WTC11 (cell line): ENCODE measurements around the gene AMN.

Experiments used
- RELA ChIP-seq: sonication (generic); formaldehyde crosslinking; IDR thresholded peaks from 2 replicates; pipeline ENCODE4 v1.8.1; 2022; ENCODE audit warnings: missing genetic modification reagents, mild to moderate bottlenecking, borderline replicate concordance
- TP53 ChIP-seq: sonication (generic); formaldehyde crosslinking; IDR thresholded peaks from 2 replicates; pipeline ENCODE4 v1.8.1; 2023; ENCODE audit warnings: mild to moderate bottlenecking, missing genetic modification reagents
- ZNF317 ChIP-seq: sonication (generic); formaldehyde crosslinking; IDR thresholded peaks from 2 replicates; pipeline ENCODE4 v1.8.1; 2023; ENCODE audit warnings: low read depth, mild to moderate bottlenecking, moderate library complexity, missing genetic modification reagents, borderline replicate concordance
- ZNF423 ChIP-seq: fragments of 250-450 bp; sonication (Bioruptor Pico); IDR thresholded peaks from 2 replicates; pipeline ENCODE4 v2.1.2; 2022; ENCODE audit warnings: mild to moderate bottlenecking, moderate library complexity
- TF ChIP-seq, protein P1 (sequence below): fragments of 200-600 bp; IDR thresholded peaks from 2 replicates; pipeline ENCODE4 v1.8.0; 2022; ENCODE audit warnings: antibody characterized with exemption
- TF ChIP-seq, protein P2 (sequence below): fragments of 250-450 bp; sonication (Bioruptor Pico); IDR thresholded peaks from 2 replicates; pipeline ENCODE4 v1.9.0; 2021; ENCODE audit warnings: mild to moderate bottlenecking, borderline replicate concordance
- TF ChIP-seq, protein P3 (sequence below): sonication (generic); formaldehyde crosslinking; IDR thresholded peaks from 2 replicates; pipeline ENCODE4 v1.8.0; 2022; ENCODE audit warnings: mild to moderate bottlenecking, missing genetic modification reagents
- TF ChIP-seq, protein P4 (sequence below): sonication (generic); formaldehyde crosslinking; IDR thresholded peaks from 2 replicates; pipeline ENCODE4 v1.8.0; 2022; ENCODE audit warnings: mild to moderate bottlenecking, missing genetic modification reagents
- TF ChIP-seq, protein P5 (sequence below): sonication (generic); formaldehyde crosslinking; IDR thresholded peaks from 2 replicates; pipeline ENCODE4 v1.8.1; 2023; ENCODE audit warnings: mild to moderate bottlenecking, missing genetic modification reagents, moderate library complexity

DNA sequence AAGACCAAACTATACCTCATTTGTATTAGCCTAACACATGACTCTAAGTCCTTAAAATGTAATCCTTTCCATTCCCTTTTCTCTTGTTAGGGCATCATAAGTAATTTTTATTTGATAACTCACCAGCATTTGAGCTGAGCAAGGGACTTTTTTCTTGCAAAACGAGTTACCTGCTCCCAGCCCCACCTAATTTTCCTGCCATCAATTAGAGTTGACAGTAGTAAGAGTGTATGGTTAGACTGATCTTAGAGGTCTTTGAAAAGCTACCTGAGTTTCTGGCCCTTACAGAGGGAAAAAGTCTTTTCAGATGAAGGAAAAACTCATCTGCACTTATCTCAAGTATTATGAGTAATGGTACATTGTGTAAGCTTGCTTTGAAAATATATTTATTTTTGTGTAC, 33.7 kb upstream of the AMN start:
- TF ChIP-seq, protein P1, sequence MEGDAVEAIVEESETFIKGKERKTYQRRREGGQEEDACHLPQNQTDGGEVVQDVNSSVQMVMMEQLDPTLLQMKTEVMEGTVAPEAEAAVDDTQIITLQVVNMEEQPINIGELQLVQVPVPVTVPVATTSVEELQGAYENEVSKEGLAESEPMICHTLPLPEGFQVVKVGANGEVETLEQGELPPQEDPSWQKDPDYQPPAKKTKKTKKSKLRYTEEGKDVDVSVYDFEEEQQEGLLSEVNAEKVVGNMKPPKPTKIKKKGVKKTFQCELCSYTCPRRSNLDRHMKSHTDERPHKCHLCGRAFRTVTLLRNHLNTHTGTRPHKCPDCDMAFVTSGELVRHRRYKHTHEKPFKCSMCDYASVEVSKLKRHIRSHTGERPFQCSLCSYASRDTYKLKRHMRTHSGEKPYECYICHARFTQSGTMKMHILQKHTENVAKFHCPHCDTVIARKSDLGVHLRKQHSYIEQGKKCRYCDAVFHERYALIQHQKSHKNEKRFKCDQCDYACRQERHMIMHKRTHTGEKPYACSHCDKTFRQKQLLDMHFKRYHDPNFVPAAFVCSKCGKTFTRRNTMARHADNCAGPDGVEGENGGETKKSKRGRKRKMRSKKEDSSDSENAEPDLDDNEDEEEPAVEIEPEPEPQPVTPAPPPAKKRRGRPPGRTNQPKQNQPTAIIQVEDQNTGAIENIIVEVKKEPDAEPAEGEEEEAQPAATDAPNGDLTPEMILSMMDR: no peak
- TF ChIP-seq TP53: no peak
- TF ChIP-seq, protein P2, sequence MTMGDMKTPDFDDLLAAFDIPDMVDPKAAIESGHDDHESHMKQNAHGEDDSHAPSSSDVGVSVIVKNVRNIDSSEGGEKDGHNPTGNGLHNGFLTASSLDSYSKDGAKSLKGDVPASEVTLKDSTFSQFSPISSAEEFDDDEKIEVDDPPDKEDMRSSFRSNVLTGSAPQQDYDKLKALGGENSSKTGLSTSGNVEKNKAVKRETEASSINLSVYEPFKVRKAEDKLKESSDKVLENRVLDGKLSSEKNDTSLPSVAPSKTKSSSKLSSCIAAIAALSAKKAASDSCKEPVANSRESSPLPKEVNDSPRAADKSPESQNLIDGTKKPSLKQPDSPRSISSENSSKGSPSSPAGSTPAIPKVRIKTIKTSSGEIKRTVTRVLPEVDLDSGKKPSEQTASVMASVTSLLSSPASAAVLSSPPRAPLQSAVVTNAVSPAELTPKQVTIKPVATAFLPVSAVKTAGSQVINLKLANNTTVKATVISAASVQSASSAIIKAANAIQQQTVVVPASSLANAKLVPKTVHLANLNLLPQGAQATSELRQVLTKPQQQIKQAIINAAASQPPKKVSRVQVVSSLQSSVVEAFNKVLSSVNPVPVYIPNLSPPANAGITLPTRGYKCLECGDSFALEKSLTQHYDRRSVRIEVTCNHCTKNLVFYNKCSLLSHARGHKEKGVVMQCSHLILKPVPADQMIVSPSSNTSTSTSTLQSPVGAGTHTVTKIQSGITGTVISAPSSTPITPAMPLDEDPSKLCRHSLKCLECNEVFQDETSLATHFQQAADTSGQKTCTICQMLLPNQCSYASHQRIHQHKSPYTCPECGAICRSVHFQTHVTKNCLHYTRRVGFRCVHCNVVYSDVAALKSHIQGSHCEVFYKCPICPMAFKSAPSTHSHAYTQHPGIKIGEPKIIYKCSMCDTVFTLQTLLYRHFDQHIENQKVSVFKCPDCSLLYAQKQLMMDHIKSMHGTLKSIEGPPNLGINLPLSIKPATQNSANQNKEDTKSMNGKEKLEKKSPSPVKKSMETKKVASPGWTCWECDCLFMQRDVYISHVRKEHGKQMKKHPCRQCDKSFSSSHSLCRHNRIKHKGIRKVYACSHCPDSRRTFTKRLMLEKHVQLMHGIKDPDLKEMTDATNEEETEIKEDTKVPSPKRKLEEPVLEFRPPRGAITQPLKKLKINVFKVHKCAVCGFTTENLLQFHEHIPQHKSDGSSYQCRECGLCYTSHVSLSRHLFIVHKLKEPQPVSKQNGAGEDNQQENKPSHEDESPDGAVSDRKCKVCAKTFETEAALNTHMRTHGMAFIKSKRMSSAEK: no peak
- TF ChIP-seq, protein P3, sequence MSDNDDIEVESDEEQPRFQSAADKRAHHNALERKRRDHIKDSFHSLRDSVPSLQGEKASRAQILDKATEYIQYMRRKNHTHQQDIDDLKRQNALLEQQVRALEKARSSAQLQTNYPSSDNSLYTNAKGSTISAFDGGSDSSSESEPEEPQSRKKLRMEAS: no peak
- no peak for TF ChIP-seq ZNF423 (CRISPR knock-in tag)
- TF ChIP-seq ZNF317 (CRISPR knock-in tag): no peak
- TF ChIP-seq, protein P4, sequence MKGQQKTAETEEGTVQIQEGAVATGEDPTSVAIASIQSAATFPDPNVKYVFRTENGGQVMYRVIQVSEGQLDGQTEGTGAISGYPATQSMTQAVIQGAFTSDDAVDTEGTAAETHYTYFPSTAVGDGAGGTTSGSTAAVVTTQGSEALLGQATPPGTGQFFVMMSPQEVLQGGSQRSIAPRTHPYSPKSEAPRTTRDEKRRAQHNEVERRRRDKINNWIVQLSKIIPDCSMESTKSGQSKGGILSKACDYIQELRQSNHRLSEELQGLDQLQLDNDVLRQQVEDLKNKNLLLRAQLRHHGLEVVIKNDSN (CRISPR knock-in tag): no peak
- TF ChIP-seq, protein P5, sequence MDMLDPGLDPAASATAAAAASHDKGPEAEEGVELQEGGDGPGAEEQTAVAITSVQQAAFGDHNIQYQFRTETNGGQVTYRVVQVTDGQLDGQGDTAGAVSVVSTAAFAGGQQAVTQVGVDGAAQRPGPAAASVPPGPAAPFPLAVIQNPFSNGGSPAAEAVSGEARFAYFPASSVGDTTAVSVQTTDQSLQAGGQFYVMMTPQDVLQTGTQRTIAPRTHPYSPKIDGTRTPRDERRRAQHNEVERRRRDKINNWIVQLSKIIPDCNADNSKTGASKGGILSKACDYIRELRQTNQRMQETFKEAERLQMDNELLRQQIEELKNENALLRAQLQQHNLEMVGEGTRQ (CRISPR knock-in tag): no peak
- TF ChIP-seq RELA: no peak
